ENCODE measurements around the gene LYPD3. TPM values are rescaled to one million over a fixed set of nuclear protein-coding genes. Genes with fewer than 3 reads are reported as not detected.
A peak's percentile ranks its signal among the peaks of the same experiment; 100 is the strongest.
"Not testable (repeated sequence)": the region's sequence is repeated elsewhere in the genome, so short reads cannot be mapped to it uniquely, and the experiment has no call there.

Gene LYPD3
- polyA plus RNA-seq, 2 donors, result 208 to 770 TPM

GRCh38 chr19:43455321-43456113 is 9.9 kb downstream of the LYPD3 start:
- H3K27ac ChIP-seq (ENCODE audit: low read depth in 2 of 2, low read length in 1 of 2), result peak overlapping the region; percentile 55 to 76
- H3K4me3 ChIP-seq (ENCODE audit: low read depth in 1 of 2, low read length in 2 of 2), result peak overlapping the region in 1 of 2 donors; percentile 0
- 30 to 31% methylated on average over 10 of the region's 10 CpGs for WGBS, 2 donors

GRCh38 chr19:43454031-43454430 is 11.4 kb downstream of the LYPD3 start:
- Histone ChIP-seq H3K36me3 (ENCODE audit: control insufficient read depth in 2 of 2, insufficient read depth in 2 of 2, low read length in 1 of 2) (no peaks in the 10 kb centered on the region), H3K4me1 (ENCODE audit: control insufficient read depth in 2 of 2, insufficient read depth in 2 of 2, low read length in 1 of 2) (no peaks in the 10 kb centered on the region), H3K27ac (ENCODE audit: low read depth in 2 of 2, low read length in 1 of 2) (no peak overlapping the region), H3K4me3 (ENCODE audit: low read depth in 1 of 2, low read length in 2 of 2) (no peak overlapping the region), H3K27me3 (ENCODE audit: control insufficient read depth in 1 of 2, insufficient read depth in 2 of 2, low read length in 2 of 2) (no peaks in the 10 kb centered on the region), H3K9me3 (ENCODE audit: control insufficient read depth in 2 of 2, insufficient read depth in 1 of 2, low read depth in 1 of 2, low read length in 1 of 2) (no peaks in the 10 kb centered on the region)
- 67 to 72% methylated on average over 2 of the region's 2 CpGs for WGBS, 2 donors

More at GRCh38 chr19:43455321-43456113, 9.9 kb downstream of the LYPD3 start:
- Histone ChIP-seq H3K4me1 (ENCODE audit: control insufficient read depth in 2 of 2, insufficient read depth in 2 of 2, low read length in 1 of 2) (no peaks in the 10 kb centered on the region), H3K27me3 (ENCODE audit: control insufficient read depth in 1 of 2, insufficient read depth in 2 of 2, low read length in 2 of 2) (no peaks in the 10 kb centered on the region), H3K36me3 (ENCODE audit: control insufficient read depth in 2 of 2, insufficient read depth in 2 of 2, low read length in 1 of 2) (peaks cover 0 to 1% of the 10 kb centered on the region in 2 donors), H3K9me3 (ENCODE audit: control insufficient read depth in 2 of 2, insufficient read depth in 1 of 2, low read depth in 1 of 2, low read length in 1 of 2) (no peaks in the 10 kb centered on the region)

- Histone ChIP-seq H3K4me1 (ENCODE audit: control insufficient read depth in 2 of 2, insufficient read depth in 2 of 2, low read length in 1 of 2) (no peaks in the 10 kb centered on the region), H3K27ac (ENCODE audit: low read depth in 2 of 2, low read length in 1 of 2) (peak overlapping the region in 1 of 2 donors; percentile 51), H3K4me3 (ENCODE audit: low read depth in 1 of 2, low read length in 2 of 2) (no peak overlapping the region), H3K27me3 (ENCODE audit: control insufficient read depth in 1 of 2, insufficient read depth in 2 of 2, low read length in 2 of 2) (no peaks in the 10 kb centered on the region), H3K36me3 (ENCODE audit: control insufficient read depth in 2 of 2, insufficient read depth in 2 of 2, low read length in 1 of 2) (no peaks in the 10 kb centered on the region), H3K9me3 (ENCODE audit: control insufficient read depth in 2 of 2, insufficient read depth in 1 of 2, low read depth in 1 of 2, low read length in 1 of 2) (no peaks in the 10 kb centered on the region)
- 50 to 55% methylated on average over 3 of the region's 3 CpGs for WGBS, 2 donors
These were observed 12.8 kb downstream of the LYPD3 start for GRCh38 chr19:43452582-43452981.

- no peaks in the 10 kb centered on the region for H3K27me3 ChIP-seq (ENCODE audit: control insufficient read depth in 1 of 2, insufficient read depth in 2 of 2, low read length in 2 of 2)
- H3K4me1 ChIP-seq (ENCODE audit: control insufficient read depth in 2 of 2, insufficient read depth in 2 of 2, low read length in 1 of 2), result peaks cover 0 to 2% of the 10 kb centered on the region in 2 donors
- no peak overlapping the region for H3K4me3 ChIP-seq (ENCODE audit: low read depth in 1 of 2, low read length in 2 of 2)
- H3K9me3 ChIP-seq (ENCODE audit: control insufficient read depth in 2 of 2, insufficient read depth in 1 of 2, low read depth in 1 of 2, low read length in 1 of 2), result no peaks in the 10 kb centered on the region
- H3K36me3 ChIP-seq (ENCODE audit: control insufficient read depth in 2 of 2, insufficient read depth in 2 of 2, low read length in 1 of 2), result no peaks in the 10 kb centered on the region
- H3K27ac ChIP-seq (ENCODE audit: low read depth in 2 of 2, low read length in 1 of 2), result peak overlapping the region; percentile 14 to 15
- WGBS, 2 donors, result 33 to 44% methylated on average over 2 of the region's 2 CpGs
These were observed 14.8 kb downstream of the LYPD3 start for GRCh38 chr19:43450545-43450997.

GRCh38 chr19:43447655-43448054 is 17.8 kb downstream of the LYPD3 start:
- Histone ChIP-seq H3K4me1 (ENCODE audit: control insufficient read depth in 2 of 2, insufficient read depth in 2 of 2, low read length in 1 of 2) (peaks cover 0 to 2% of the 10 kb centered on the region in 2 donors), H3K27ac (ENCODE audit: low read depth in 2 of 2, low read length in 1 of 2) (no peak overlapping the region), H3K27me3 (ENCODE audit: control insufficient read depth in 1 of 2, insufficient read depth in 2 of 2, low read length in 2 of 2) (no peaks in the 10 kb centered on the region), H3K36me3 (ENCODE audit: control insufficient read depth in 2 of 2, insufficient read depth in 2 of 2, low read length in 1 of 2) (no peaks in the 10 kb centered on the region), H3K4me3 (ENCODE audit: low read depth in 1 of 2, low read length in 2 of 2) (no peak overlapping the region), H3K9me3 (ENCODE audit: control insufficient read depth in 2 of 2, insufficient read depth in 1 of 2, low read depth in 1 of 2, low read length in 1 of 2) (no peaks in the 10 kb centered on the region)
- 94 to 95% methylated on average over 9 of the region's 9 CpGs for WGBS, 2 donors

- Histone ChIP-seq H3K4me1 (ENCODE audit: control insufficient read depth in 2 of 2, insufficient read depth in 2 of 2, low read length in 1 of 2) (peaks cover 0 to 2% of the 10 kb centered on the region in 2 donors), H3K27me3 (ENCODE audit: control insufficient read depth in 1 of 2, insufficient read depth in 2 of 2, low read length in 2 of 2) (no peaks in the 10 kb centered on the region), H3K27ac (ENCODE audit: low read depth in 2 of 2, low read length in 1 of 2) (no peak overlapping the region), H3K36me3 (ENCODE audit: control insufficient read depth in 2 of 2, insufficient read depth in 2 of 2, low read length in 1 of 2) (no peaks in the 10 kb centered on the region), H3K4me3 (ENCODE audit: low read depth in 1 of 2, low read length in 2 of 2) (no peak overlapping the region), H3K9me3 (ENCODE audit: control insufficient read depth in 2 of 2, insufficient read depth in 1 of 2, low read depth in 1 of 2, low read length in 1 of 2) (no peaks in the 10 kb centered on the region)
- WGBS, 2 donors, result 23 to 25% methylated on average over 14 of the region's 14 CpGs
These were observed 18.5 kb downstream of the LYPD3 start for GRCh38 chr19:43446746-43447489.

- WGBS, 2 donors, result 88 to 98% methylated on average over 2 of the region's 2 CpGs
- Histone ChIP-seq H3K4me1 (ENCODE audit: control insufficient read depth in 2 of 2, insufficient read depth in 2 of 2, low read length in 1 of 2) (peaks cover 0 to 2% of the 10 kb centered on the region in 2 donors), H3K36me3 (ENCODE audit: control insufficient read depth in 2 of 2, insufficient read depth in 2 of 2, low read length in 1 of 2) (no peaks in the 10 kb centered on the region), H3K9me3 (ENCODE audit: control insufficient read depth in 2 of 2, insufficient read depth in 1 of 2, low read depth in 1 of 2, low read length in 1 of 2) (no peaks in the 10 kb centered on the region), H3K27me3 (ENCODE audit: control insufficient read depth in 1 of 2, insufficient read depth in 2 of 2, low read length in 2 of 2) (no peaks in the 10 kb centered on the region), H3K27ac (ENCODE audit: low read depth in 2 of 2, low read length in 1 of 2) (no peak overlapping the region), H3K4me3 (ENCODE audit: low read depth in 1 of 2, low read length in 2 of 2) (no peak overlapping the region)
These were observed 20.0 kb downstream of the LYPD3 start for GRCh38 chr19:43445426-43445825.

GRCh38 chr19:43444531-43445287 is 20.7 kb downstream of the LYPD3 start:
- Histone ChIP-seq H3K27ac (ENCODE audit: low read depth in 2 of 2, low read length in 1 of 2) (no peak overlapping the region), H3K27me3 (ENCODE audit: control insufficient read depth in 1 of 2, insufficient read depth in 2 of 2, low read length in 2 of 2) (no peaks in the 10 kb centered on the region), H3K4me1 (ENCODE audit: control insufficient read depth in 2 of 2, insufficient read depth in 2 of 2, low read length in 1 of 2) (peaks cover 0 to 2% of the 10 kb centered on the region in 2 donors), H3K4me3 (ENCODE audit: low read depth in 1 of 2, low read length in 2 of 2) (no peak overlapping the region), H3K36me3 (ENCODE audit: control insufficient read depth in 2 of 2, insufficient read depth in 2 of 2, low read length in 1 of 2) (no peaks in the 10 kb centered on the region), H3K9me3 (ENCODE audit: control insufficient read depth in 2 of 2, insufficient read depth in 1 of 2, low read depth in 1 of 2, low read length in 1 of 2) (no peaks in the 10 kb centered on the region)
- WGBS, 2 donors, result 87 to 88% methylated on average over 15 of the region's 15 CpGs

- WGBS, 2 donors, result 90 to 94% methylated on average over 9 of the region's 9 CpGs
- not testable (repeated sequence) for H3K36me3 ChIP-seq (ENCODE audit: control insufficient read depth in 2 of 2, insufficient read depth in 2 of 2, low read length in 1 of 2); H3K4me3 ChIP-seq (ENCODE audit: low read depth in 1 of 2, low read length in 2 of 2); H3K9me3 ChIP-seq (ENCODE audit: control insufficient read depth in 2 of 2, insufficient read depth in 1 of 2, low read depth in 1 of 2, low read length in 1 of 2); H3K27me3 ChIP-seq (ENCODE audit: control insufficient read depth in 1 of 2, insufficient read depth in 2 of 2, low read length in 2 of 2); H3K27ac ChIP-seq (ENCODE audit: low read depth in 2 of 2, low read length in 1 of 2); H3K4me1 ChIP-seq (ENCODE audit: control insufficient read depth in 2 of 2, insufficient read depth in 2 of 2, low read length in 1 of 2)
These were observed 21.3 kb downstream of the LYPD3 start for GRCh38 chr19:43444091-43444490.
